ENCODE results near the gene ZNF483. TPM values are rescaled to one million over a fixed set of nuclear protein-coding genes. Genes with fewer than 3 reads are reported as not detected.

The ZNF483 gene
- total RNA-seq, 1 donor from 2014 or later = 24.0 TPM

DNA sequence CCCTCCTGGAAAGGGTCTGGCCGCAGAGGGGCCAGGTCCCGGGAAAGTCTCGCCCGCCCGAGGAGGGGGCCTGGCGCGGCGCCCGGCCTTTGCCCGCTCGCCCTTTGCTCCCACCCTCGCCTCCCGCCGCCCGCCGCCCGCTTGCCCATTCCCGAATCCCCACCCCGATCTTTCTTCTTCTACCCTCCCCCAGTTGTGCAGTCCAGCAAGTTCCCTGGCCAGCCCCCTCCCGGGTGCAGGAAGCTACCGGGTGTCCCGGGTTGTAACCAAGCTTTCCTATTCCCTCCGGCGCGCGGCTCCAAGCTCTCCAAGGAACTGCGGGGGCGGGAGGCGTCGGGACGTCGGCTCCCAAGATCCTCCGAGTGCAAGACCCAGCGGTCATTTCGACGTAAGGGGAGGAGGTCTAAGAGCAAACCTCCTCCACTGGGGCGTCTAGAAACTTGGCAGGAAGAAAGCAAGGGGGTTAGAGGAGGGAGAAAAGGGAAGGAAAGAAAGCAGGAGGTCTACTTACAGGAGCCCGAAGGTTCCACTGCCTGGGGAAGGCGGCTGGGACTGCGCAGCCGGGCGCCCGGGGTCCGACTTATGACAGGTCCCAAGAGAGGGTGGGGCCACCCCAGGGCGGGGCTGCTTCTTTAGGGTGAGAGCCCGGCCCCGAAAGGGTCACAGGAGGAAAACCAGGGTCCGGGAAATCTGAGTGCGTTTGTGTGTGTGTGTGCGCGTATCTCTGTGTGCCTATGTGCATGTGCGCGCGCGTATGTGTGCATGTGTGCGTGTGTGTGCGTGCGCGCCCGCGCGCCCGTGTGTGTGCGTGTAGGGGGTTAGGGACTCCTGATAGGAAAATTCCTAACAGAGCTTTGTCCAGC, 74.3 kb downstream of the ZNF483 start, which contains the start of gene PTGR1:
TSS of gene PTGR1 (minus strand) at position 556 of the 863 bp plus-strand sequence. CDS start 2,225 bp downstream, outside the sequence.
- Mint-ChIP-seq H3K36me3 (ENCODE audit: low read depth, unreplicated experiment) (peaks cover 6% of the 10 kb centered on the region), H3K4me3 (ENCODE audit: unreplicated experiment) (peak within 1 kb of the TSS; percentile 99), H3K4me1 (ENCODE audit: unreplicated experiment) (peaks cover 16% of the 10 kb centered on the region), H3K27ac (ENCODE audit: unreplicated experiment) (peak within 1 kb of the TSS; percentile 52), H3K27me3 (ENCODE audit: unreplicated experiment) (peaks cover 5% of the 10 kb centered on the region), H3K9me3 (ENCODE audit: unreplicated experiment) (no peaks in the 10 kb centered on the region)
- TF ChIP-seq, protein P1, sequence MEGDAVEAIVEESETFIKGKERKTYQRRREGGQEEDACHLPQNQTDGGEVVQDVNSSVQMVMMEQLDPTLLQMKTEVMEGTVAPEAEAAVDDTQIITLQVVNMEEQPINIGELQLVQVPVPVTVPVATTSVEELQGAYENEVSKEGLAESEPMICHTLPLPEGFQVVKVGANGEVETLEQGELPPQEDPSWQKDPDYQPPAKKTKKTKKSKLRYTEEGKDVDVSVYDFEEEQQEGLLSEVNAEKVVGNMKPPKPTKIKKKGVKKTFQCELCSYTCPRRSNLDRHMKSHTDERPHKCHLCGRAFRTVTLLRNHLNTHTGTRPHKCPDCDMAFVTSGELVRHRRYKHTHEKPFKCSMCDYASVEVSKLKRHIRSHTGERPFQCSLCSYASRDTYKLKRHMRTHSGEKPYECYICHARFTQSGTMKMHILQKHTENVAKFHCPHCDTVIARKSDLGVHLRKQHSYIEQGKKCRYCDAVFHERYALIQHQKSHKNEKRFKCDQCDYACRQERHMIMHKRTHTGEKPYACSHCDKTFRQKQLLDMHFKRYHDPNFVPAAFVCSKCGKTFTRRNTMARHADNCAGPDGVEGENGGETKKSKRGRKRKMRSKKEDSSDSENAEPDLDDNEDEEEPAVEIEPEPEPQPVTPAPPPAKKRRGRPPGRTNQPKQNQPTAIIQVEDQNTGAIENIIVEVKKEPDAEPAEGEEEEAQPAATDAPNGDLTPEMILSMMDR (IDR thresholded peaks at IDR 0.05; ENCODE audit: unreplicated experiment) = no peak
- peak; percentile 65 for DNase-seq (ENCODE audit: low spot score)

DNA sequence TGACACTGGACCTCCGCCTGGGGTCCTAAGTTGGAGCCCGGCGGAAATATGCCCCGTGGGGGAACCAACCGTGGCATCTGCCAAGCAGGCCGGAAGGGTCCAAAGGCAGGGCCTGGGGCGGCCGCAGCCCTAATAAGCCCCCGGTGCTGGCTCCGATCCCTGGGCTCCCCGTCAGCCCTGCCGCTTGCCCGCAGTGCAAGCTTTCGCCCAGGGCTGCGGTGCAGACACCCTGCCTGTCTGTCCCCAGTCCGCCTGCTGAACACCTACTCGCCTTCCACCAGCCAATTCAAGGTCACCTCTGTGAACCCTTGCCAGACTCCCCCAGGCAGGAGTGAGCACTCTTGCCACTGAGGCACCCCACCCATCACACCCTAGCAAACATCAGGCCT, 75.0 kb downstream of the ZNF483 start:
- no peak overlapping the region for H3K27ac Mint-ChIP-seq (ENCODE audit: unreplicated experiment)
- H3K4me3 Mint-ChIP-seq (ENCODE audit: unreplicated experiment) = peak overlapping the region; percentile 99
- peaks cover 6% of the 10 kb centered on the region for H3K36me3 Mint-ChIP-seq (ENCODE audit: low read depth, unreplicated experiment)
- H3K4me1 Mint-ChIP-seq (ENCODE audit: unreplicated experiment) = peaks cover 16% of the 10 kb centered on the region
- H3K27me3 Mint-ChIP-seq (ENCODE audit: unreplicated experiment) = peaks cover 5% of the 10 kb centered on the region
- TF ChIP-seq, protein P1 (IDR thresholded peaks at IDR 0.05; ENCODE audit: unreplicated experiment) = no peak
- no peak for DNase-seq (ENCODE audit: low spot score)
- no peaks in the 10 kb centered on the region for H3K9me3 Mint-ChIP-seq (ENCODE audit: unreplicated experiment)

DNA sequence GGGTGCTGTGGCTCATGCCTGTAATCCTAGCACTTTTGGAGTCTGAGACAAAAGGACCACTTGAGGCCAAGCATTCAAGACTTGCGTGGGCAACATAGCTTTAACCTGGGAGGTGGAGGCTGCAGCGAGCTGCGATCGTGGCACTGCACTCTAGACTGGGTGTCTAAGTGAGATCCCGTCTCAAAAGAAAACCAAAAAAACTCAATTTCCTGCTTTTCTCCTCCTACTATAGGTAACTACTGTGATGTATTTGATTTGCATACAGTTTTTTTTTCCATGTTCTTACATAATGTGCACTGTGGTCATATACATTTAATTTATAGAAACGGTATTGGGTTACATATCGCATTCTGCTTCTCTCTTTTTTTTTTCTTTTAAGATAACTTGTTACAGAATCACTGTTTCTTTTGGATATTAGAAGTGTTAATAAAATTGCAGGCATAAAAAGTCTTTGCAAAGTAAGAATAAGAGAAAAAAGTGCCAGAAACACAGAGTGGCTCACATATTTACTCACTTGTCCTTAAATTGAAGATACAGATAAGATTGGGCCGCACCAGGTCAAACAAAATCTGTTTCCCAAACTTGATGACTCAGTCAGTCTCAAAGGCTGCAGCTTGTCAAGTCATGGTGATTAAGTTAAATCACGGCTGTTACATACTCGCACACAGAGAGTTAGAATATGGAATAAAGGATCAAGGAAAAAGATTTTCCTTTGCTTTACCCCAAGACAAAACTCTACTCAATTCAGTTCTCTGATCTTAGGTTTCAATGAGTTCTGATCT, 76.4 kb downstream of the ZNF483 start:
- Mint-ChIP-seq H3K27me3 (ENCODE audit: unreplicated experiment) (peaks cover 5% of the 10 kb centered on the region), H3K9me3 (ENCODE audit: unreplicated experiment) (no peaks in the 10 kb centered on the region), H3K4me3 (ENCODE audit: unreplicated experiment) (no peak overlapping the region), H3K36me3 (ENCODE audit: low read depth, unreplicated experiment) (peaks cover 6% of the 10 kb centered on the region), H3K27ac (ENCODE audit: unreplicated experiment) (no peak overlapping the region), H3K4me1 (ENCODE audit: unreplicated experiment) (peaks cover 16% of the 10 kb centered on the region)
- DNase-seq (ENCODE audit: low spot score) = no peak
- TF ChIP-seq, protein P1 (IDR thresholded peaks at IDR 0.05; ENCODE audit: unreplicated experiment) = no peak

DNA sequence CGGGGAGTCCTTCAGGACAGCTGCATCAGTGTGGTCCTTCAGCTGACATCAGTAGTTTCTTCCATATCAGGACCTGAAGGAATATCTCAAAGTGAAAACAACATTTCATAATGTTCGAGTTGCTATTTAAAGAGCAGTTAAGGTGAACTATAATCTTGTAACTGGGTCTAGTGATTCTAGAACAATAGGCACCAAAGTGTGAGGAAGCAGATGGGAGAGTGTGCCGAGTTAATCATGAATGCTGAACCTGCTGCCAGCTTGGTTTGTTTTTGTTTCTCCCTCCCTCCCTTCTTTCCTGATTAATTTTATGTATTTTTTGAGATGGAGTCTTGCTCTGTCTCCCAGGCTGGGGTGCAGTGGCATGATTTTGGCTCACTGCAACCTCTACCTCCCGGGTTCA, 78.1 kb downstream of the ZNF483 start:
- TF ChIP-seq, protein P1 (IDR thresholded peaks at IDR 0.05; ENCODE audit: unreplicated experiment) = no peak
- Mint-ChIP-seq H3K9me3 (ENCODE audit: unreplicated experiment) (no peaks in the 10 kb centered on the region), H3K27me3 (ENCODE audit: unreplicated experiment) (peaks cover 2% of the 10 kb centered on the region), H3K4me1 (ENCODE audit: unreplicated experiment) (peaks cover 14% of the 10 kb centered on the region), H3K36me3 (ENCODE audit: low read depth, unreplicated experiment) (no peaks in the 10 kb centered on the region), H3K4me3 (ENCODE audit: unreplicated experiment) (no peak overlapping the region), H3K27ac (ENCODE audit: unreplicated experiment) (no peak overlapping the region)
- no peak for DNase-seq (ENCODE audit: low spot score)
